ENCODE data around the gene FN3K. TPM values are rescaled to one million over a fixed set of nuclear protein-coding genes. Genes with fewer than 3 reads are reported as not detected.
"Not testable (repeated sequence)": the region's sequence is repeated elsewhere in the genome, so short reads cannot be mapped to it uniquely, and the experiment has no call there.

FN3K gene
- total RNA-seq, 1 donor from 2014 or later: 33.7 TPM

- Mint-ChIP-seq H3K4me1 (ENCODE audit: low read depth, unreplicated experiment) (peaks cover 5% of the 10 kb centered on the region), H3K36me3 (ENCODE audit: unreplicated experiment) (no peaks in the 10 kb centered on the region), H3K4me3 (ENCODE audit: unreplicated experiment) (no peak overlapping the region)
Observed at GRCh38 chr17:82775001-82775823, 39.8 kb downstream of the FN3K start.

GRCh38 chr17:82776454-82776853, 41.0 kb downstream of the FN3K start:
- DNase-seq: no peak
- H3K36me3 Mint-ChIP-seq (ENCODE audit: unreplicated experiment): no peaks in the 10 kb centered on the region
- no peak for TF ChIP-seq CTCF (IDR thresholded peaks at IDR 0.05; ENCODE audit: partially characterized antibody, unreplicated experiment)
- peaks cover 4% of the 10 kb centered on the region for H3K27me3 Mint-ChIP-seq (ENCODE audit: unreplicated experiment)
- H3K27ac Mint-ChIP-seq (ENCODE audit: unreplicated experiment): no peak overlapping the region
- H3K4me1 Mint-ChIP-seq (ENCODE audit: low read depth, unreplicated experiment): peaks cover 8% of the 10 kb centered on the region
- peaks cover 2% of the 10 kb centered on the region for H3K9me3 Mint-ChIP-seq (ENCODE audit: unreplicated experiment)
- no peak overlapping the region for H3K4me3 Mint-ChIP-seq (ENCODE audit: unreplicated experiment)

More at GRCh38 chr17:82775001-82775823, 39.8 kb downstream of the FN3K start:
- Mint-ChIP-seq H3K27ac (ENCODE audit: unreplicated experiment) (no peak overlapping the region), H3K9me3 (ENCODE audit: unreplicated experiment) (peaks cover 2% of the 10 kb centered on the region), H3K27me3 (ENCODE audit: unreplicated experiment) (peaks cover 2% of the 10 kb centered on the region)
- peak; percentile 91 for TF ChIP-seq CTCF (IDR thresholded peaks at IDR 0.05; ENCODE audit: partially characterized antibody, unreplicated experiment)
- DNase-seq: peak; percentile 86

GRCh38 chr17:82777778-82778375, 42.5 kb downstream of the FN3K start:
- H3K27ac Mint-ChIP-seq (ENCODE audit: unreplicated experiment); H3K4me3 Mint-ChIP-seq (ENCODE audit: unreplicated experiment); H3K9me3 Mint-ChIP-seq (ENCODE audit: unreplicated experiment); H3K36me3 Mint-ChIP-seq (ENCODE audit: unreplicated experiment); DNase-seq: not testable (repeated sequence)
- peak; percentile 48 for TF ChIP-seq CTCF (IDR thresholded peaks at IDR 0.05; ENCODE audit: partially characterized antibody, unreplicated experiment)
- Mint-ChIP-seq H3K4me1 (ENCODE audit: low read depth, unreplicated experiment) (peaks cover 17% of the 10 kb centered on the region), H3K27me3 (ENCODE audit: unreplicated experiment) (peaks cover 10% of the 10 kb centered on the region)

GRCh38 chr17:82779541-82779940, 44.1 kb downstream of the FN3K start:
- H3K4me3 Mint-ChIP-seq (ENCODE audit: unreplicated experiment): no peak overlapping the region
- H3K9me3 Mint-ChIP-seq (ENCODE audit: unreplicated experiment): peaks cover 2% of the 10 kb centered on the region
- no peak for TF ChIP-seq CTCF (IDR thresholded peaks at IDR 0.05; ENCODE audit: partially characterized antibody, unreplicated experiment)
- no peaks in the 10 kb centered on the region for H3K36me3 Mint-ChIP-seq (ENCODE audit: unreplicated experiment)
- DNase-seq: no peak
- H3K27me3 Mint-ChIP-seq (ENCODE audit: unreplicated experiment): peaks cover 11% of the 10 kb centered on the region
- no peak overlapping the region for H3K27ac Mint-ChIP-seq (ENCODE audit: unreplicated experiment)
- peaks cover 20% of the 10 kb centered on the region for H3K4me1 Mint-ChIP-seq (ENCODE audit: low read depth, unreplicated experiment)

- Mint-ChIP-seq H3K27ac (ENCODE audit: unreplicated experiment) (no peak overlapping the region), H3K4me3 (ENCODE audit: unreplicated experiment) (no peak overlapping the region), H3K9me3 (ENCODE audit: unreplicated experiment) (peaks cover 2% of the 10 kb centered on the region), H3K36me3 (ENCODE audit: unreplicated experiment) (no peaks in the 10 kb centered on the region), H3K4me1 (ENCODE audit: low read depth, unreplicated experiment) (peaks cover 20% of the 10 kb centered on the region), H3K27me3 (ENCODE audit: unreplicated experiment) (peaks cover 11% of the 10 kb centered on the region)
- no peak for TF ChIP-seq CTCF (IDR thresholded peaks at IDR 0.05; ENCODE audit: partially characterized antibody, unreplicated experiment)
- no peak for DNase-seq
Observed at GRCh38 chr17:82780195-82780594, 44.8 kb downstream of the FN3K start.
